ENCODE measurements around the gene EIF1AX.

DNA sequence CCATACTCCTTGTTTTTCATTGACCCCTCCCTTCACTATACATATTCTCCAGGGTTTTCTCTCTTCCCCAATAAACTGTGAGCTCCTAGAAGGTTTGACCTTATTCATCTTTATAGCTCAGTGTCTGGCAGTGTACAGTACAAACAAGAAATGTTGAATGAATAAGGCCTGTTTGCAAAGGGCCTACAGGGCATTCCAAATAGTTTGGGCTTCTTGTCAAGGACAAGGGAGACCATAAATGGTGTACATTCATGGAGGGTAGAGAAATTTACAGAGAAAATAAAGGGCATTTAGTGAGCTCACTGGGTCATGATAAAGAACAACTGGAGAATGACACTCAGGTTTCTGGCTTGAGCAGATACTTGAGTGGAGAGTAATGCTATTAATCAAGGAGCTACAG, 47.5 kb upstream of the EIF1AX start:
- TF ChIP-seq CTCF (IDR thresholded peaks at IDR 0.05 in 8 of 11, conservative IDR thresholded peaks at IDR 0.05 in 3 of 11) (no peak), POLR2A (IDR thresholded peaks at IDR 0.05) (no peak), POLR2AphosphoS5 (IDR thresholded peaks at IDR 0.05) (no peak)
